Measurements from ENCODE around the gene SLC66A3.

SLC66A3 gene

GRCh38 chr2:11222845-11223244, 67.6 kb downstream of the SLC66A3 start:
- no peaks in the 10 kb centered on the region for H3K27me3 ChIP-seq (replicated peaks; ENCODE audit: control insufficient read depth, insufficient read depth, low read length)
- TF ChIP-seq CTCF (IDR thresholded peaks at IDR 0.05; ENCODE audit: insufficient read depth, low read length, poor library complexity, severe bottlenecking), result no peak
- no peak for DNase-seq (ENCODE audit: extremely low read depth, insufficient read length)
- H3K36me3 ChIP-seq (ENCODE audit: control insufficient read depth, insufficient read depth, low read length), result no peaks in the 10 kb centered on the region
- no peak overlapping the region for H3K4me3 ChIP-seq (replicated peaks; ENCODE audit: low read depth, low read length)

- H3K36me3 ChIP-seq (ENCODE audit: control insufficient read depth, insufficient read depth, low read length), result no peaks in the 10 kb centered on the region
These were observed 69.6 kb downstream of the SLC66A3 start for GRCh38 chr2:11224887-11225286.

GRCh38 chr2:11227595-11227994, 72.3 kb downstream of the SLC66A3 start:
- Histone ChIP-seq H3K36me3 (ENCODE audit: control insufficient read depth, insufficient read depth, low read length) (no peaks in the 10 kb centered on the region), H3K4me3 (replicated peaks; ENCODE audit: low read depth, low read length) (no peak overlapping the region), H3K27me3 (replicated peaks; ENCODE audit: control insufficient read depth, insufficient read depth, low read length) (no peaks in the 10 kb centered on the region)
- DNase-seq (ENCODE audit: extremely low read depth, insufficient read length), result no peak
- TF ChIP-seq CTCF (IDR thresholded peaks at IDR 0.05; ENCODE audit: insufficient read depth, low read length, poor library complexity, severe bottlenecking), result no peak

More at GRCh38 chr2:11224887-11225286, 69.6 kb downstream of the SLC66A3 start:
- H3K4me3 ChIP-seq (replicated peaks; ENCODE audit: low read depth, low read length), result no peak overlapping the region
- no peaks in the 10 kb centered on the region for H3K27me3 ChIP-seq (replicated peaks; ENCODE audit: control insufficient read depth, insufficient read depth, low read length)
- peak; percentile 27 for DNase-seq (ENCODE audit: extremely low read depth, insufficient read length)
- no peak for TF ChIP-seq CTCF (IDR thresholded peaks at IDR 0.05; ENCODE audit: insufficient read depth, low read length, poor library complexity, severe bottlenecking)

Measured in GM06990 (cell line).